Vagina (tissue), 2 donors: ENCODE data around the gene NMUR1. TPM values are rescaled to one million over a fixed set of nuclear protein-coding genes. Genes with fewer than 3 reads are reported as not detected.

Experiments
- DNase-seq, 2 donors: peaks; one replicate each; pipeline ENCODE4 v3.0.0-alpha.2; 2017; ENCODE audit errors: extremely low spot score in 2 of 2
- H3K27ac ChIP-seq: fragments of 200-600 bp; sonication (generic); one replicate; pipeline ENCODE4 v1.5.1; 2019
- H3K27me3 ChIP-seq: fragments of 200-600 bp; sonication (generic); one replicate; pipeline ENCODE4 v1.5.1; 2019
- H3K36me3 ChIP-seq, 2 donors: fragments of 200-600 bp; sonication (generic); one replicate each; pipeline ENCODE4 v1.5.1; 2017 to 2019
- H3K4me1 ChIP-seq: fragments of 200-600 bp; sonication (generic); one replicate; pipeline ENCODE4 v1.5.1; 2019
- H3K4me3 ChIP-seq, 2 donors: fragments of 200-600 bp; sonication (generic); 1 replicate in 1 of 2; 2 replicates in 1 of 2; pipeline ENCODE4 v1.5.1; 2016 to 2019
- H3K9me3 ChIP-seq: fragments of 200-600 bp; sonication (generic); one replicate; pipeline ENCODE4 v1.5.1; 2019
- CTCF ChIP-seq, 3 experiments: fragments of 450-650 bp in 2 of 3; fragments of 200-600 bp in 1 of 3; sonication (generic) in 1 of 3; IDR thresholded peaks; one replicate each; pipeline ENCODE4 v1.5.1; 2017 to 2019; ENCODE audit warnings: antibody characterized with exemption in 3 of 3, mild to moderate bottlenecking in 2 of 3, moderate library complexity in 2 of 3
- POLR2A ChIP-seq, 2 donors: fragments of 450-650 bp; IDR thresholded peaks; one replicate each; pipeline ENCODE4 v1.6.1; 2017; ENCODE audit warnings: antibody characterized with exemption in 2 of 2, mild to moderate bottlenecking in 2 of 2, moderate library complexity in 2 of 2
- POLR2AphosphoS5 ChIP-seq, 2 donors: sonication (generic); formaldehyde crosslinking; IDR thresholded peaks; one replicate each; pipeline ENCODE4 v1.9.0; 2017; ENCODE audit warnings: antibody characterized with exemption in 2 of 2, mild to moderate bottlenecking in 2 of 2, low read depth in 1 of 2; ENCODE audit not compliant: insufficient read depth in 1 of 2
- intact Hi-C: fragments of 100-400 bp; cut with DNase I; formaldehyde crosslinking; loops from one replicate; pipeline ENCODE4 v1.15.1; 2023
- total RNA-seq: library from RNA; depleted of rRNA; stranded (reverse); fragments of >200 nt; gene quantifications from one replicate; pipeline ENCODE4 v1.2.3, GENCODE V29; 2016

Gene NMUR1
- total RNA-seq, 1 donor from 2014 or later: not detected

- Histone ChIP-seq H3K36me3 (no peaks in the 10 kb centered on the region), H3K27me3 (no peaks in the 10 kb centered on the region), H3K27ac (no peak overlapping the region), H3K9me3 (no peaks in the 10 kb centered on the region), H3K4me1 (peaks cover 15% of the 10 kb centered on the region), H3K4me3 (no peak overlapping the region)
- intact Hi-C loops: no loop called here
- no peak for DNase-seq
- TF ChIP-seq CTCF (IDR thresholded peaks at IDR 0.05) (no peak), POLR2AphosphoS5 (IDR thresholded peaks at IDR 0.05; ENCODE audit: insufficient read depth in 1 of 2, low read depth in 1 of 2) (no peak), POLR2A (IDR thresholded peaks at IDR 0.05) (no peak)
These were observed 22.5 kb upstream of the NMUR1 start for GRCh38 chr2:231552752-231553151.

GRCh38 chr2:231549446-231550239 is 19.4 kb upstream of the NMUR1 start:
- intact Hi-C loops: no loop called here
- no peaks in the 10 kb centered on the region for H3K9me3 ChIP-seq
- no peak for DNase-seq
- H3K27me3 ChIP-seq: no peaks in the 10 kb centered on the region
- no peaks in the 10 kb centered on the region for H3K36me3 ChIP-seq
- peaks cover 6% of the 10 kb centered on the region for H3K4me1 ChIP-seq
- no peak overlapping the region for H3K27ac ChIP-seq
- TF ChIP-seq POLR2AphosphoS5 (IDR thresholded peaks at IDR 0.05; ENCODE audit: insufficient read depth in 1 of 2, low read depth in 1 of 2) (no peak), POLR2A (IDR thresholded peaks at IDR 0.05) (no peak), CTCF (IDR thresholded peaks at IDR 0.05) (no peak)
- H3K4me3 ChIP-seq: no peak overlapping the region

GRCh38 chr2:231548752-231549151 is 18.5 kb upstream of the NMUR1 start:
- intact Hi-C loops: no loop called here
- H3K36me3 ChIP-seq: no peaks in the 10 kb centered on the region
- TF ChIP-seq POLR2A (IDR thresholded peaks at IDR 0.05) (no peak), CTCF (IDR thresholded peaks at IDR 0.05) (no peak), POLR2AphosphoS5 (IDR thresholded peaks at IDR 0.05; ENCODE audit: insufficient read depth in 1 of 2, low read depth in 1 of 2) (no peak)
- DNase-seq: no peak
- no peaks in the 10 kb centered on the region for H3K27me3 ChIP-seq
- no peak overlapping the region for H3K4me3 ChIP-seq
- H3K4me1 ChIP-seq: no peaks in the 10 kb centered on the region
- H3K27ac ChIP-seq: no peak overlapping the region
- no peaks in the 10 kb centered on the region for H3K9me3 ChIP-seq

- Histone ChIP-seq H3K27me3 (no peaks in the 10 kb centered on the region), H3K4me3 (no peak overlapping the region), H3K36me3 (no peaks in the 10 kb centered on the region), H3K9me3 (no peaks in the 10 kb centered on the region), H3K4me1 (no peaks in the 10 kb centered on the region), H3K27ac (no peak overlapping the region)
- TF ChIP-seq POLR2AphosphoS5 (IDR thresholded peaks at IDR 0.05; ENCODE audit: insufficient read depth in 1 of 2, low read depth in 1 of 2): no peak
- no peak for TF ChIP-seq CTCF (IDR thresholded peaks at IDR 0.05)
- no peak for TF ChIP-seq POLR2A (IDR thresholded peaks at IDR 0.05)
- DNase-seq: no peak
- intact Hi-C loops: no loop called here
These were observed 17.3 kb upstream of the NMUR1 start for GRCh38 chr2:231547315-231548110.
